Measurements from ENCODE around the gene AHNAK2. TPM values are rescaled to one million over a fixed set of nuclear protein-coding genes. Genes with fewer than 3 reads are reported as not detected.

The AHNAK2 gene
- total and polyA plus RNA-seq, 9 of the 15 experiments (the other 6 are each of a cell fraction or from before 2014, with no cell fraction given): 0.04 to 0.09 (median 0.04) TPM; not detected in 6

- no TSS peak for BruUV-seq (replicated peaks)
- ATAC-seq: peak; percentile 31; the same call in 2 of the 3 replicates
- TF ChIP-seq ZNF778 (CRISPR knock-in tag; IDR thresholded peaks at IDR 0.05): no peak
- peak; percentile 53; the same call in 1 of the 2 replicates for TF ChIP-seq ZBTB7A (IDR thresholded peaks at IDR 0.05; ENCODE audit: borderline replicate concordance, control insufficient read depth, low read depth, low read length)
- H3K4me1 ChIP-seq (replicated peaks in 1 of 2; ENCODE audit: control insufficient read depth in 2 of 2, insufficient read depth in 2 of 2, low read length in 2 of 2): peaks cover 0 to 57% of the 10 kb centered on the region in 2 experiments; a peak in 2 of 5 replicates
- H3K9me3 ChIP-seq (replicated peaks; ENCODE audit: control insufficient read depth, insufficient read depth, low read depth, low read length): 0 out of 2 replicates have a peak, but pooled peaks cover 2% of the 10 kb centered on the region
- ChIA-PET CTCF (ENCODE audit: low intra/inter-chr PET ratio) (no interaction called here), POLR2A (no interaction called here)
- H3K36me3 ChIP-seq (ENCODE audit: control insufficient read depth, insufficient read depth, low read length): no peaks in the 10 kb centered on the region
- H3K4me2 ChIP-seq (ENCODE audit: insufficient read depth, low read length): no peak overlapping the region
- H3K27me3 ChIP-seq (ENCODE audit: control insufficient read depth in 2 of 2, insufficient read depth in 2 of 2, low read length in 2 of 2): peaks cover 0 to 11% of the 10 kb centered on the region in 2 experiments; a peak in 2 of 5 replicates
- intact Hi-C loops (cut with micrococcal nuclease): no loop called here
- no peak overlapping the region; a peak in 1 of 4 replicates for H3K9ac ChIP-seq (ENCODE audit: insufficient read depth in 1 of 2, low read depth in 2 of 2, low read length in 2 of 2)
- H3K79me2 ChIP-seq (ENCODE audit: control insufficient read depth, insufficient read depth, low read length): no peaks in the 10 kb centered on the region
- 3% methylated on average over 8 of the region's 10 CpGs for WGBS (ENCODE audit: insufficient coverage, low coverage, missing lambda C conversion rate)
- in situ Hi-C loops (cut with MboI): no loop called here
- DNase-seq (ENCODE audit: extremely low read depth in 1 of 4, low spot score in 3 of 4): peak in 1 of 4 experiments; percentile 7
- no peak overlapping the region for H3K27ac ChIP-seq (ENCODE audit: extremely low read depth, low read depth, low read length)
- no peak for FAIRE-seq
- no peak overlapping the region for H2AFZ ChIP-seq (ENCODE audit: low read depth, low read length)
- H3K9me1 ChIP-seq (ENCODE audit: control insufficient read depth, insufficient read depth, low read length): no peaks in the 10 kb centered on the region
- no peak overlapping the region for H3K4me3 ChIP-seq
- H4K20me1 ChIP-seq (replicated peaks; ENCODE audit: control insufficient read depth, insufficient read depth, low read length): no peaks in the 10 kb centered on the region
These were observed 50.8 kb downstream of the AHNAK2 start for GRCh38 chr14:104927432-104927816.

GRCh38 chr14:104926619-104927431 lies 51.3 kb downstream of the AHNAK2 start:
- H3K4me3 ChIP-seq: no peak overlapping the region
- no peaks in the 10 kb centered on the region for H3K79me2 ChIP-seq (ENCODE audit: control insufficient read depth, insufficient read depth, low read length)
- H4K20me1 ChIP-seq (replicated peaks; ENCODE audit: control insufficient read depth, insufficient read depth, low read length): no peaks in the 10 kb centered on the region
- H3K27ac ChIP-seq (ENCODE audit: extremely low read depth, low read depth, low read length): no peak overlapping the region
- peaks cover 0 to 51% of the 10 kb centered on the region in 2 experiments; a peak in 2 of 5 replicates for H3K4me1 ChIP-seq (replicated peaks in 1 of 2; ENCODE audit: control insufficient read depth in 2 of 2, insufficient read depth in 2 of 2, low read length in 2 of 2)
- ATAC-seq (no peak), DNase-seq (ENCODE audit: extremely low read depth in 1 of 4, low spot score in 3 of 4) (no peak), FAIRE-seq (no peak)
- no peak overlapping the region for H3K4me2 ChIP-seq (ENCODE audit: insufficient read depth, low read length)
- 0 out of 2 replicates have a peak, but pooled peaks cover 2% of the 10 kb centered on the region for H3K9me3 ChIP-seq (replicated peaks; ENCODE audit: control insufficient read depth, insufficient read depth, low read depth, low read length)
- ChIA-PET CTCF (ENCODE audit: low intra/inter-chr PET ratio) (no interaction called here), POLR2A (no interaction called here)
- no peaks in the 10 kb centered on the region for H3K9me1 ChIP-seq (ENCODE audit: control insufficient read depth, insufficient read depth, low read length)
- H2AFZ ChIP-seq (ENCODE audit: low read depth, low read length): peak overlapping the region; percentile 40; the same call in 1 of the 2 replicates
- intact Hi-C loops (cut with micrococcal nuclease): no loop called here
- no TSS peak for BruUV-seq (replicated peaks)
- peaks cover 0 to 11% of the 10 kb centered on the region in 2 experiments; a peak in 2 of 5 replicates for H3K27me3 ChIP-seq (ENCODE audit: control insufficient read depth in 2 of 2, insufficient read depth in 2 of 2, low read length in 2 of 2)
- in situ Hi-C loops (cut with MboI): no loop called here
- 19% methylated on average over 10 of the region's 21 CpGs for WGBS (ENCODE audit: insufficient coverage, low coverage, missing lambda C conversion rate)
- H3K36me3 ChIP-seq (ENCODE audit: control insufficient read depth, insufficient read depth, low read length): no peaks in the 10 kb centered on the region
- H3K9ac ChIP-seq (ENCODE audit: insufficient read depth in 1 of 2, low read depth in 2 of 2, low read length in 2 of 2): no peak overlapping the region
- TF ChIP-seq GTF2F1 (IDR thresholded peaks at IDR 0.05; ENCODE audit: low read depth, low read length) (no peak), ZNF41 (CRISPR knock-in tag; conservative IDR thresholded peaks at IDR 0.05) (no peak), FOXJ3 (CRISPR knock-in tag; IDR thresholded peaks at IDR 0.05) (no peak), RFX7 (CRISPR knock-in tag; IDR thresholded peaks at IDR 0.05) (no peak), CREB5 (CRISPR knock-in tag; IDR thresholded peaks at IDR 0.05) (no peak), ZNF212 (CRISPR knock-in tag; IDR thresholded peaks at IDR 0.05) (no peak), E2F5 (CRISPR knock-in tag; IDR thresholded peaks at IDR 0.05) (no peak)

All from K562 (cell line).